OCI-LY7 (cell line): Measurements from ENCODE around the gene TMEM106C.

Source experiments
- EZH2phosphoT487 ChIP-seq: fragments of 200-600 bp; sonication (generic); IDR thresholded peaks from 2 replicates; pipeline ENCODE4 v1.6.1; 2018; ENCODE audit warnings: low read depth, borderline replicate concordance, mild to moderate bottlenecking, mixed run types, antibody characterized with exemption, low read length, moderate library complexity, mixed read lengths
- TF ChIP-seq, protein P1 (sequence below): fragments of 200-600 bp; sonication (generic); conservative IDR thresholded peaks from 2 replicates; pipeline ENCODE4 v1.5.1; 2014; ENCODE audit warnings: mild to moderate bottlenecking, antibody characterized with exemption, low read length, moderate library complexity, mixed read lengths

DNA sequence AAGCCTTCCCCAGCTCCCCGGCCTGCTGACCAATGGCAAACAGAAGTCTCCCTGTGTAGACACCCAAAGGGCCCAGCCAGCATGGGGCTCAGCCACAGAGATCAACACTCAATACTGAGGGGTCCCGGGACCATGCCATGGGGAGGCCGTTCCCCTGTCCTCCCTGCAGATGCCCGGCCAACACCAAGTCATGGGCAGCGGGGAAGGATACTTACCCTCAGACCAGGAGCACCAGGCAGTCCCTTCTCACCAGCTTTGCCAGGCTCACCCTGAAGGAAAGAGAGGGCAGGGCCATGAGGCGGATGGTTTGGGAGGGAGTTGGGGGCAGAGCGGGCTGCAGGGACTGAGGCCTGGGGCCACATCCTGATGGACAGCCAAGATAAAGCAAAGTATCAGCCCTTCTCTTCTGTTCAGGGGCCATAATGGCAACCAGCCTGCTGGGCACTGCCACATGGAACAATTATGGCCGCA lies 21.0 kb downstream of the TMEM106C start:
- TF ChIP-seq, protein P1, sequence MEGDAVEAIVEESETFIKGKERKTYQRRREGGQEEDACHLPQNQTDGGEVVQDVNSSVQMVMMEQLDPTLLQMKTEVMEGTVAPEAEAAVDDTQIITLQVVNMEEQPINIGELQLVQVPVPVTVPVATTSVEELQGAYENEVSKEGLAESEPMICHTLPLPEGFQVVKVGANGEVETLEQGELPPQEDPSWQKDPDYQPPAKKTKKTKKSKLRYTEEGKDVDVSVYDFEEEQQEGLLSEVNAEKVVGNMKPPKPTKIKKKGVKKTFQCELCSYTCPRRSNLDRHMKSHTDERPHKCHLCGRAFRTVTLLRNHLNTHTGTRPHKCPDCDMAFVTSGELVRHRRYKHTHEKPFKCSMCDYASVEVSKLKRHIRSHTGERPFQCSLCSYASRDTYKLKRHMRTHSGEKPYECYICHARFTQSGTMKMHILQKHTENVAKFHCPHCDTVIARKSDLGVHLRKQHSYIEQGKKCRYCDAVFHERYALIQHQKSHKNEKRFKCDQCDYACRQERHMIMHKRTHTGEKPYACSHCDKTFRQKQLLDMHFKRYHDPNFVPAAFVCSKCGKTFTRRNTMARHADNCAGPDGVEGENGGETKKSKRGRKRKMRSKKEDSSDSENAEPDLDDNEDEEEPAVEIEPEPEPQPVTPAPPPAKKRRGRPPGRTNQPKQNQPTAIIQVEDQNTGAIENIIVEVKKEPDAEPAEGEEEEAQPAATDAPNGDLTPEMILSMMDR = no peak
- no peak for TF ChIP-seq EZH2phosphoT487
